Lung (tissue), 12 donors: ENCODE data around the gene SDHAF4. TPM values are rescaled to one million over a fixed set of nuclear protein-coding genes. Genes with fewer than 3 reads are reported as not detected.
"Not testable (repeated sequence)": the region's sequence is repeated elsewhere in the genome, so short reads cannot be mapped to it uniquely, and the experiment has no call there.

Source experiments
- ATAC-seq: fragments of 200-7000 bp; cut with Tn5 transposase; one replicate; pipeline ENCODE4 v1.9.1; 2020; ENCODE audit warnings: moderate number of reproducible peaks; ENCODE audit not compliant: insufficient read depth, low FRiP score
- DNase-seq, 3 donors: peaks; one replicate each; pipeline ENCODE4 v3.0.0-alpha.2; 2013 to 2017
- H3K27ac ChIP-seq, 2 donors: one replicate each; pipeline ENCODE4 v1.5.1; 2013; ENCODE audit warnings: mild to moderate bottlenecking in 2 of 2, moderate library complexity in 2 of 2, control low read depth in 1 of 2, inconsistent platforms in 1 of 2, low read depth in 1 of 2, low read length in 1 of 2
- H3K27me3 ChIP-seq, 3 donors: one replicate each; pipeline ENCODE4 v1.5.1; 2013; ENCODE audit warnings: low read length in 2 of 3; ENCODE audit not compliant: control insufficient read depth in 3 of 3, insufficient read depth in 3 of 3
- H3K36me3 ChIP-seq, 4 donors: one replicate each; pipeline ENCODE4 v1.5.1; 2013; ENCODE audit warnings: low read length in 4 of 4, mild to moderate bottlenecking in 1 of 4, moderate library complexity in 1 of 4; ENCODE audit not compliant: control insufficient read depth in 4 of 4, insufficient read depth in 4 of 4
- H3K4me1 ChIP-seq, 5 donors: one replicate each; pipeline ENCODE4 v1.5.1; 2013; ENCODE audit warnings: low read length in 5 of 5, mild to moderate bottlenecking in 2 of 5, moderate library complexity in 1 of 5; ENCODE audit not compliant: control insufficient read depth in 5 of 5, insufficient read depth in 5 of 5
- H3K4me3 ChIP-seq: one replicate; pipeline ENCODE4 v1.5.1; 2013; ENCODE audit warnings: mild to moderate bottlenecking, control low read depth, moderate library complexity
- H3K9ac ChIP-seq, 2 donors: one replicate each; pipeline ENCODE4 v1.5.1; 2013; ENCODE audit warnings: low read length in 2 of 2, control low read depth in 1 of 2; ENCODE audit not compliant: insufficient read depth in 1 of 2
- H3K9me3 ChIP-seq, 4 donors: one replicate each; pipeline ENCODE4 v1.5.1; 2013; ENCODE audit warnings: low read length in 3 of 4, mild to moderate bottlenecking in 1 of 4, moderate library complexity in 1 of 4; ENCODE audit not compliant: control insufficient read depth in 4 of 4, insufficient read depth in 3 of 4
- CTCF ChIP-seq: IDR thresholded peaks from 2 replicates; pipeline ENCODE4 v1.5.1; 2012; ENCODE audit warnings: mild to moderate bottlenecking; ENCODE audit errors: control extremely low read depth, extremely low read depth
- WGBS, 2 donors: extraction: QIAGEN DNeasy Blood & Tissue Kit; methylation state at CpG; one replicate each; pipeline ENCODE4 v1.1.7; 2013; 5-methylcytosine and 5-hydroxymethylcytosine counted together
- polyA plus RNA-seq, 2 donors: library from polyadenylated mRNA; stranded (reverse); fragments of 200-250 nt; gene quantifications; one replicate each; pipeline ENCODE4 v1.2.1, GENCODE V29; 2013
- total RNA-seq, 2 donors: library from RNA; depleted of rRNA in 1 of 2; stranded (reverse); fragments of >200 nt in 1 of 2; gene quantifications; one replicate each; pipeline ENCODE4 v1.2.1, GENCODE V29; 2014 to 2021
- donor health status: control.
- donor health status: control.
- donor health status: Bipolar disorder and iron deficiency.
- donor health status: healthy.
- donor health status: DM: yes; HTN: yes; CAD: no.

Gene SDHAF4
- total and polyA plus RNA-seq, 4 donors, result 5.2 to 21.8 (median 12.6) TPM

- 86 to 87% methylated on average over 3 of the region's 3 CpGs for WGBS, 2 donors
- H3K9me3 ChIP-seq, result no peaks in the 10 kb centered on the region
- peaks cover 0 to 6% (median 0%) of the 10 kb centered on the region in 4 donors for H3K36me3 ChIP-seq
Observed at GRCh38 chr6:70547905-70548304, 18.8 kb upstream of the SDHAF4 start.

GRCh38 chr6:70549327-70549726 lies 17.4 kb upstream of the SDHAF4 start:
- no peak overlapping the region for H3K27ac ChIP-seq
- TF ChIP-seq CTCF, result no peak
- ATAC-seq (no peak), DNase-seq (no peak)
- no peak overlapping the region for H3K4me3 ChIP-seq
- no peaks in the 10 kb centered on the region for H3K27me3 ChIP-seq
- H3K4me1 ChIP-seq, result peaks cover 0 to 3% (median 0%) of the 10 kb centered on the region in 5 donors
- H3K36me3 ChIP-seq, result peaks cover 0 to 4% (median 0%) of the 10 kb centered on the region in 4 donors
- no peak overlapping the region for H3K9ac ChIP-seq
- H3K9me3 ChIP-seq, result no peaks in the 10 kb centered on the region

More at GRCh38 chr6:70547905-70548304, 18.8 kb upstream of the SDHAF4 start:
- no peak overlapping the region for H3K4me3 ChIP-seq
- H3K9ac ChIP-seq, result no peak overlapping the region
- no peak for TF ChIP-seq CTCF
- DNase-seq (no peak), ATAC-seq (no peak)
- no peak overlapping the region for H3K27ac ChIP-seq
- peaks cover 0 to under 1% (median 0%) of the 10 kb centered on the region in 5 donors for H3K4me1 ChIP-seq
- H3K27me3 ChIP-seq, result no peaks in the 10 kb centered on the region

GRCh38 chr6:70551566-70551965 lies 15.2 kb upstream of the SDHAF4 start:
- Histone ChIP-seq H3K36me3 (peaks cover 0 to 4% (median 0%) of the 10 kb centered on the region in 4 donors), H3K4me3 (no peak overlapping the region), H3K9me3 (no peaks in the 10 kb centered on the region), H3K27ac (no peak overlapping the region), H3K27me3 (no peaks in the 10 kb centered on the region), H3K4me1 (peaks cover 0 to 3% (median 0%) of the 10 kb centered on the region in 5 donors), H3K9ac (no peak overlapping the region)
- 90 to 94% methylated on average over 1 of the region's 1 CpG for WGBS, 2 donors
- no peak for TF ChIP-seq CTCF
- DNase-seq (no peak), ATAC-seq (no peak)

- not testable (repeated sequence) for H3K4me1 ChIP-seq, H3K36me3 ChIP-seq, H3K9ac ChIP-seq, H3K4me3 ChIP-seq, ATAC-seq, H3K27me3 ChIP-seq, H3K9me3 ChIP-seq, DNase-seq
- H3K27ac ChIP-seq, result peak overlapping the region in 1 of 2 donors; percentile 67
- 74 to 88% methylated on average over 13 of the region's 13 CpGs for WGBS, 2 donors
Observed at GRCh38 chr6:70552286-70552940, 14.3 kb upstream of the SDHAF4 start.
